HG03571 (cell line): ENCODE measurements around the gene RCSD1.

Experiments used
- ATAC-seq: cut with Tn5 transposase; IDR thresholded peaks from one replicate; pipeline ENCODE4 v1.9.1; 2021; ENCODE audit not compliant: unreplicated experiment

RCSD1 gene

DNA sequence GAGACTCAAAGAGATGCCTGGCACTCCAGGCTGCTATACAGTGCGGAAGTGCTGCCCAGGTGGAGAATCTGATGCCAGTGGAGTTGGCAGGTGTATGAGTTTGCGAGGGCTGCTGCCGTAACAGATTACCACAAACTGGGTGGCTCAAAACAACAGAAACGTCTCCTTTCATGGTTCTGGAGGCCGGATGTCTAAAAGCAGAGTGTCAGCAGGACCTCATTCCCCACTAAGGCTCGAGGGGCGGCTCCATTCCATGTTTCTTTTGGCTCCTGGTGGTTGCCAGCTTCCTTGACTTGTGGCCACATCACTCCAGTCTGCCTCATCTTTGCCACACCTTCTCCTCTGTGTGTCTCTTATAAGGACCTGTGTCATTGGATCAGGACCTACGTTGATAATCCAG is 10.0 kb downstream of the RCSD1 start:
- ATAC-seq = no peak

DNA sequence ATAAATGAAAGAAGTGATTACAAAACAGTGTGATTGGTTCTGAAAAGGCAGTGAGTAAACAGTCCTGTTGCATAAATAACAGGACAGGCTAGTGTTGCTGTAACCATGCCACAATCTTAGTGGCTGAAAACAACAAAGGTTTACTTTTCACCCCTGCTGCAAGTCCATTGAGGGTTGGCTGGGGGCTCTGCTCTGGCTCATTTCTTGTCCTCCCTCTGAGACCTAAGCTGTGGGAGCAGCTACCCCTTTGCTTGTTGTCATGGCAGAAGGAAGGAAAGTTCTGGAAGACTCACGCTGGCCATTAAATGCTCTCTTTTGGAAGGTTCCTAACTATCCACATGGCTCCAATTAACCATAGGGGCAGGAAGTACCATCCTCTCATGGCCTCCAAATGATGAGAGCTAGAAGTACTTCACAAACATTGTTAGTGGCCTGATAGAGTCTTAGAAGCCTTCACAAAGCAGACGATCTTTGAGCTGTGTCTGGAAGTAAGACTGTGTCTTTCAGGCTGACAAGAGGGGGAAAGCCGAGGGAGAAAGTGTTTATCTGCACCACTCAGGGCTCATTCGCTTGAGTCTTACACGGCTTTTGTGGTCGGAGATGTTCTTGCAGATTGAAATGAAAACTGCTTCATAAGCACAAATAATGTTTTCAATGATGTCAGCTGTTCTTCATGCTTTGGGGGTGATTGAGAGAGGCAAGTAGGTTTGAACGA is 11.9 kb downstream of the RCSD1 start:
- ATAC-seq = no peak

DNA sequence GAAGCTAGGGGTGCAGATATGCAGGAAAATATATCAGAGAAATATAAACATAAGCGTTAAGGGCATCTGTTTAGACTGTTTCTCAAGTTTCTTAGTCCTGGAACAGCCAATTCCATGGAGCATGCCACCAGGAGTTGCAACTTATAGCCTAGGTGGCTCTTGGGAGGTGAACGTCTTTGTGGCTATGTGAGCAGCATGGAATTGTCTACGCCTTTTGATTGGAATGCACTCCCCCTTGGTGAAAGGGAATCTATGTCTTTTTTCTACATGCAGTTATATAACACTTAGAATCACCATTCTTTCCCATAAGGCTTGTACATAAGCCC is 12.4 kb downstream of the RCSD1 start:
- no peak for ATAC-seq

- ATAC-seq = no peak
Observed at GRCh38 chr1:167643441-167643840, 13.4 kb downstream of the RCSD1 start.

- ATAC-seq = no peak
Observed at GRCh38 chr1:167644551-167644950, 14.5 kb downstream of the RCSD1 start.

- ATAC-seq = no peak
Observed at GRCh38 chr1:167645140-167645541, 15.1 kb downstream of the RCSD1 start.

- ATAC-seq = no peak
Observed at GRCh38 chr1:167645625-167646414, 15.8 kb downstream of the RCSD1 start.

DNA sequence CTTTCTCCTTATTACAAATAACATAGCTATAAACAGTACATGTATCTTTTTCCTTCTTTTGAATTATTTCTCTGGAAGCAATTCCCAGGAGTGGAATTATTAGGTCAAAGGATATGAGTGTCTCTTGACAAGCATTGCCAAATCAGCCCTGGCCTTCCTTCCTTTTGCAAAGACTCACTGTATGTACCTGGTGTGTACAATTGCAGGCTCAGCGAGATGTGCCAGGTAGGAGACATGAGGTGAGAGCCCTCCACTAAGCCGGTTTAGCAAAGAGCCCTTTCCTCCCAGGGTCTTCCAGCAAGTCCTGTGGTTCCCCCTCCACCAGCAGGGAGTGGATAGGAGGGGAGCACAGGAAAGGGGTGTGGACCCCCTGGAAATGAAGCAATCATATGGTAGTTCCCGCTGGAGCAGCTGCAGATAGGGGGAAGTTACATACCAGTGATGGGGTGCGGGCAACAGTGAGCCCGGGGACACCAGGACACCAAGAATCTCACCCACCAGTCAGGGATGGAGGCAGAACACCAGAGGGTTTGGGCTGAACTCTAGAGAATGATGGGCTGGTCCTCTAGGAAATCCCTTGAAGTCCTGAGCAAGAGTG is 18.3 kb downstream of the RCSD1 start:
- ATAC-seq = no peak

- no peak for ATAC-seq
Observed at GRCh38 chr1:167648978-167649744, 19.1 kb downstream of the RCSD1 start.

DNA sequence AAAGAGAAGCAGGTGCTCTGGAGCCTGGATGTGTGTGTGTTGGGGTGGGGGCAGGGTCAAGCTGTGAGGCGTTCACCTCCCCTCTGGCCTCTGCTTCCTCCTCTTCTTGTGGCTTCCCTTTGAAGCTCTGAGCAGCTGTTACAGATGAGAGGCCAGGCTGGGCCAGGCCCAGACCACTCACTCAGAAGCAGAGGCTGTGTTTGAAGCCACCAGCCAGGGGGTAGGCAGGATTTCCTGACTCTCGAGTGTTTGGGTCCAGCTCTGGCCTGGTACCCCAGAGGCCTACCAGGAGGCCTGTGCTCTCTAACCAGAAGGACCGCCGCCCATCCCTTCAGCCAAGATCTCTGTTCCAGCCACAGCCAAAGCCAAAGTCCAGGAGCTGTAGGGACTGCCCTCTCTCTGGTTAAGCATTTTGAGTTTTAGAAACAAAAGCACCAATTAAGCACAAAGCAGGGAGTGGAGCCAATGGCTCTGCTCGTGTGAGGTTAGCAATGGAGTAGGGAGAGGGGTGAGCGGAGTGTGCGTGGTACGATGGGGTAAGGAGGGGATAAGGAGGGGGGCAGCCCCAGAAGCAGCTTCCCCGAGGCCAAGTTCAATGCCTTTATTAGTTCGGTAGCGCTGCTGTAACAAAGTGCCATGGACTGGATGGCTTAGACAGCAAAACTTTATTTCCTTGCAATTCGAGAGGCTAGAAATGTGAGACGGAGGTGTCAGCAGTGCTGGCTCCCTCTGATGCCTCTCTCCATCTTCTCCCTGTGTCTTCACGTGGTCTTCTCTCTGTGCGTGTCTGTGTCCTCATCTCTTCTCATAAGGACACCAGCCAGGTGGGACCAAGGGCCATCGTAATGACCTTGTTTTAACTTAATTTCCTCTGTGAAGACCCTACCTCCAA is 20.5 kb downstream of the RCSD1 start:
- peak; percentile 90 for ATAC-seq

- no peak for ATAC-seq
Observed at GRCh38 chr1:167651161-167651693, 21.2 kb downstream of the RCSD1 start.

DNA sequence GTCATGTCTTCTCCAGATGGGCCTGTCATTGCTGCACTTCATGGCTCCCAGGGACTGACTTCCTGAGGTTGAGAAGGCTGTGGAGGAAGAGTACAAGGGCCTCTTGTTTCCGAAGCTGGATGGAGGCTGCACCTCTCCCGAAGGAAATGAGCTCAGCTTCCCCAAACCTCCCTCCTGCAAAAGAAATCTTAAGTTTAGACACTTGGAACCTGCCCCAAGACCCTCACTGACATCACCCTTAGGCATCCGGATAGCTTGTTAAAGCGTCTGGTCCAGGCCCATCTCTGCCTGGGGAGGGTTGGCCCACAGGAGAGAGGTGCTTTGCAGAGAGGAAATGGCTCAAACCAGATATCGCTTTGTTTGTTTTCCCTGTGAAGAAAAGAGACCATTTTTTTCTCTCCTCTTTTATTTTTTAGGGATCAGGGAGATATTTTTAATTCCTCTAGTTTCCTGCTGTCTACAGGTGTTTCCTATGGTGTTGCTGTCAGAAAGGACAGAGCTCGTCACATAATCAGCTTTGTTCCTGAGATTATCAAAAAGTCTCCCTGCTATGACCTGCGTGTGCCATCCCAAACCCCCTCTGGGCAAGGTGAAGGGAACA is 25.0 kb downstream of the RCSD1 start:
- ATAC-seq = no peak

GRCh38 chr1:167656657-167657056 is 26.6 kb downstream of the RCSD1 start:
- no peak for ATAC-seq

- ATAC-seq = no peak
Observed at GRCh38 chr1:167658574-167659328, 28.7 kb downstream of the RCSD1 start.

DNA sequence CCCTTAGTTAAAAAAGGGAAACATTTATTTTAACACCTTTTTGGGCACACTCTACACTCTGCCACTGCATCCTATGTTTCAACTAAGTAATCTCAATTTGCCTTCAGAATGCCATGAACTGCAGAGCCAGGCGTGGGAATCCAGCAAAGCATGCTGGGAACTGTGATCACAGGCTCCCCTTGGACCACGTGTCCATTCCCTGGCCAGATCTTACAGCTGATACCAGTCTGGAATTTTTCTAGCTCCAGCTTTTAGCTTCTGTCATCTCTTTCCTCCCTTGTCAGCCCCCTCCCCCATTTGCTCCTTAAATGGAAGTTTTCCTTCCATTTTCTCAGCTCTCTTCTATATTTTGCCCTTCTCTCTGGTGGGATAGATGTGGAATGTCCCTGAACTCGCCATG is 29.4 kb downstream of the RCSD1 start:
- no peak for ATAC-seq

- no peak for ATAC-seq
Observed at GRCh38 chr1:167659881-167660280, 29.8 kb downstream of the RCSD1 start.

DNA sequence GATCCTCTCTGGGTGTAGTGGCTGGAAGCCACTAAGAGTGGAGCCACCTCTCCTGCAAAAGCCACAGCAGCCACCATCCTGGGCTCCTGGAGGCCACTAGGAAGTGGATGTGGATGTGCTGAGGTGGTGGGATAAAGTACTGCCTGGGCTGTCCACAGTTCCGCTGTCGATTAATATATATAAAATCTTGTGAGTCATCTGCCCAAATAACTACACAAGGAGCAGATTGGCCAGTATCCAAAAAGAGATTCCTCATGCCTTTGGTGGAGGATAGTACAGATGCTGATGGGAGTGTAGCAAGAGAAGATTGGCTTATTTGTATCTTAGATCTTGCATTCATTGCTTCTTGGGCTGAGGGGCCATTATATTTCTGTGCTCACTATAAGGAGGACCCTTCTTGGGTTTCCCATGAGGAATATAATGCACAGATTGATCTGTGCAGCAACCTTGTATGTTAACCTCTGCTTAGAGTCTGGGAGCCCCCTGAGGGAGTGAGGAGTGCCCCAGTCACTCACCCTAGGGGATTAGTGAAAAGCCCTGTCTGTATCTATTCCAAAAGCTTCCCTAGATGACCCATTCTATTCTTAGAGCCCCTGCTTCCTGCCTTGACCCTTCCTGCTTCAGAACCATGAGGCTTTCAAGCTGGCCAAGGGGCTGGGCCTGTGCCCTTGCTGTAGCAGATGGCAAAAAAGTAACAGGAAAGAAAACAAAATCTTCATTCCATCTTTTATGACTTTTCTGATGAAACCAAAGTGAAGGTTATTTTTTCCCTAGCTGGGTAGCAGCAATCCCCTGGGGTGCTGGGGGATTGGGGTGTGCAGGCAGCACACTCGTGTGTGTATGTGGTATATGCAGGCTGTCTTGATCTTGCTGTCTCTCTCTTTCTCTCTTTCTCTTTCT is 31.7 kb downstream of the RCSD1 start:
- ATAC-seq = no peak
